ENCODE data around the gene PLCB3. TPM values are rescaled to one million over a fixed set of nuclear protein-coding genes. Genes with fewer than 3 reads are reported as not detected.

PLCB3 gene
- total and polyA plus RNA-seq, 2 of the 13 experiments (the other 11 are each of a cell fraction or from before 2014, with no cell fraction given), result 7.5 to 13.8 TPM

DNA sequence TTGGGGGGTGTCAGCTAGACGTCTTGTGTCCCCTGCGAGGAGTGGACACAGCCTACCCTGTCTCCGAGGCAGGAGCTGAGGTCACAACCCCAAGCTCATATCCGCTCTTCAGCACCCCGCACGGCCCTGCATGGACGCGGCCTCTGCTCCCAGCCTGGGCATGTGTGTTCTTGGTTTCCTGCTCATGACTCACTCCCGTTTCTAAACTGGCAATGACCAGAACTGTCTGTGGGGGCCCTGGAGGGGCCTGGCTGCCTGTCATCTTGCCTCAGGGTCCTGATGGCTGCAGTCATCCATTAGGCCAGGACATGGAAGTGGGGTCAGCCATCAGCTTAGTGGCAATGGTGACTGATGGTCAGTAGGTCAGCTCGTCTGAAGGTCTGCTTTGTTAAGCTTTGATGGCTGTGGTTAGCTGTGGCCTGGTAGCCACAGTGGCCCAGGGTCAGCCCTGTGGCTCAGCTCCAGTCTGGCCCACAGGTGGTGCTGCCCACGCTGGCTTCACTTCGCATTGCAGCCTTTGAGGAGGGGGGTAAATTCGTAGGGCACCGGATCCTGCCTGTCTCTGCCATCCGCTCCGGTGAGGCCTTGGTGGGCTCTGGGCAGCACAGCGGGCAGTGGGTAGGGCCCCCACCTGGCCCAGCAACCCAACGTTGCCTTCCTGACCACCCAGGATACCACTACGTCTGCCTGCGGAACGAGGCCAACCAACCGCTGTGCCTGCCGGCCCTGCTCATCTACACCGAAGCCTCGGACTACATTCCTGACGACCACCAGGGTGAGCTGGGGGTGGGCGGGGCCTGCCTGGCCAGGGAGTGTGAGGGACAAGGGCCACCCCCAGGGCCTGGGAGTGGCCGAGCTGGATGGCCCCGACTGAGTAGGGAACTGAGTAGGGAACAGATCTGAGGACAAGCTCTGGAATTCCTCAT, 12.0 kb downstream of the PLCB3 start (continued):
- TF ChIP-seq ZNF318 (CRISPR knock-in tag; IDR thresholded peaks at IDR 0.05), result no peak
- no peak for TF ChIP-seq ARID2 (CRISPR knock-in tag; IDR thresholded peaks at IDR 0.05; ENCODE audit: borderline replicate concordance)
- no peak for TF ChIP-seq YEATS4 (CRISPR knock-in tag; IDR thresholded peaks at IDR 0.05; ENCODE audit: borderline replicate concordance)
- TF ChIP-seq NCOA1 (CRISPR knock-in tag; IDR thresholded peaks at IDR 0.05), result no peak
- no peak for TF ChIP-seq ZNF296 (CRISPR knock-in tag; conservative IDR thresholded peaks at IDR 0.05)
- no peak for TF ChIP-seq ZNF207 (IDR thresholded peaks at IDR 0.05; ENCODE audit: borderline replicate concordance)
- no peak for TF ChIP-seq NPAS2 (CRISPR knock-in tag; IDR thresholded peaks at IDR 0.05; ENCODE audit: borderline replicate concordance)
- no peak for TF ChIP-seq ZNF354B (CRISPR knock-in tag; IDR thresholded peaks at IDR 0.05)
- no peak for TF ChIP-seq NFIC (IDR thresholded peaks at IDR 0.05; ENCODE audit: low read length)
